ENCODE data around the gene CACNA1I.

DNA sequence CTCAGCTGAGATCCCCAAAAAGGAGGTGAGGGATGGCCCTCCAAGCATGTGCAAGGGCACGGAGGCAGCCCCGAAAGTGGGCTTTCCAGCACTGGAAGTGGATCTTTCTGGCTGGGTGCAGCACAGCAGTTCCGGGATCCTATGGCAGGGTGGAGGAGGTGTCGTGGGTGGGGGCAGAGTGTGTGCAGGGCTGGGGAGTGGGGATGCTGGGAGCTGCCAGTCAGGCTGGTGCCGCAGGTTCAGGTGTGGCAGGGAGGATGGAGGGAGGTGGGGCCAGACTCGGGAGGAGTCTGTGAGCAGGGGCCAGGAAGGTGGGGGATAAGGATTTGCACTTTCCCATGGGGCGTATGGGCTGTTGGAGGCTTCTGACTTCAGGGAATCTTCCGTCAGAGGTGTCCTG, 60.2 kb downstream of the CACNA1I start:
- TF ChIP-seq, protein P1, sequence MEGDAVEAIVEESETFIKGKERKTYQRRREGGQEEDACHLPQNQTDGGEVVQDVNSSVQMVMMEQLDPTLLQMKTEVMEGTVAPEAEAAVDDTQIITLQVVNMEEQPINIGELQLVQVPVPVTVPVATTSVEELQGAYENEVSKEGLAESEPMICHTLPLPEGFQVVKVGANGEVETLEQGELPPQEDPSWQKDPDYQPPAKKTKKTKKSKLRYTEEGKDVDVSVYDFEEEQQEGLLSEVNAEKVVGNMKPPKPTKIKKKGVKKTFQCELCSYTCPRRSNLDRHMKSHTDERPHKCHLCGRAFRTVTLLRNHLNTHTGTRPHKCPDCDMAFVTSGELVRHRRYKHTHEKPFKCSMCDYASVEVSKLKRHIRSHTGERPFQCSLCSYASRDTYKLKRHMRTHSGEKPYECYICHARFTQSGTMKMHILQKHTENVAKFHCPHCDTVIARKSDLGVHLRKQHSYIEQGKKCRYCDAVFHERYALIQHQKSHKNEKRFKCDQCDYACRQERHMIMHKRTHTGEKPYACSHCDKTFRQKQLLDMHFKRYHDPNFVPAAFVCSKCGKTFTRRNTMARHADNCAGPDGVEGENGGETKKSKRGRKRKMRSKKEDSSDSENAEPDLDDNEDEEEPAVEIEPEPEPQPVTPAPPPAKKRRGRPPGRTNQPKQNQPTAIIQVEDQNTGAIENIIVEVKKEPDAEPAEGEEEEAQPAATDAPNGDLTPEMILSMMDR (IDR thresholded peaks at IDR 0.05; ENCODE audit: insufficient read depth, low read length, poor library complexity, severe bottlenecking), result no peak
- TF ChIP-seq EZH2phosphoT487 (conservative IDR thresholded peaks at IDR 0.05; ENCODE audit: low read length), result no peak

All from SU-DHL-6 (cell line).